Measurements from ENCODE around the gene DNAJA2.

DNAJA2 gene

DNA sequence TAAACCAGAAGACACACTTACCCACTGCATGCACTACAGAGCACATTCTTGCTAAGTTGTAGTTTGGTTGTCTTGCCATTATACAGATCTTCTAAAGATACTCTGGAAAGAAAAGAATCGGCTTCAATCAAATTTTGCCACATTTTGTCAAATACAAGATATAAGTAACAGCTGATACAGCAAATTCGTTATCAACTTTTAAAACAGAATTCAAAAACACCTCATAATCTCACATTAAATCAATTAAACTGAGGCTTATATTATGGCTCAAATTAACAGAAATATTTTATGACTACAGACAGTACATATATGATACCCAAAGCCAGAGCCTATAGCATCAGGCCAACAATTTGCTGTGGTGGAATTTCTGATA is 5.4 kb downstream of the DNAJA2 start:
- Histone ChIP-seq H3K4me1 (peaks cover 0 to 31% (median 15%) of the 10 kb centered on the region in 4 donors), H3K27ac (no peak overlapping the region), H3K4me3 (no peak overlapping the region), H3K36me3 (peaks cover 57 to 70% (median 66%) of the 10 kb centered on the region in 3 donors), H3K9me3 (no peaks in the 10 kb centered on the region), H3K27me3 (no peaks in the 10 kb centered on the region)
- DNase-seq = no peak
- TF ChIP-seq, protein P1, sequence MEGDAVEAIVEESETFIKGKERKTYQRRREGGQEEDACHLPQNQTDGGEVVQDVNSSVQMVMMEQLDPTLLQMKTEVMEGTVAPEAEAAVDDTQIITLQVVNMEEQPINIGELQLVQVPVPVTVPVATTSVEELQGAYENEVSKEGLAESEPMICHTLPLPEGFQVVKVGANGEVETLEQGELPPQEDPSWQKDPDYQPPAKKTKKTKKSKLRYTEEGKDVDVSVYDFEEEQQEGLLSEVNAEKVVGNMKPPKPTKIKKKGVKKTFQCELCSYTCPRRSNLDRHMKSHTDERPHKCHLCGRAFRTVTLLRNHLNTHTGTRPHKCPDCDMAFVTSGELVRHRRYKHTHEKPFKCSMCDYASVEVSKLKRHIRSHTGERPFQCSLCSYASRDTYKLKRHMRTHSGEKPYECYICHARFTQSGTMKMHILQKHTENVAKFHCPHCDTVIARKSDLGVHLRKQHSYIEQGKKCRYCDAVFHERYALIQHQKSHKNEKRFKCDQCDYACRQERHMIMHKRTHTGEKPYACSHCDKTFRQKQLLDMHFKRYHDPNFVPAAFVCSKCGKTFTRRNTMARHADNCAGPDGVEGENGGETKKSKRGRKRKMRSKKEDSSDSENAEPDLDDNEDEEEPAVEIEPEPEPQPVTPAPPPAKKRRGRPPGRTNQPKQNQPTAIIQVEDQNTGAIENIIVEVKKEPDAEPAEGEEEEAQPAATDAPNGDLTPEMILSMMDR (IDR thresholded peaks at IDR 0.05) = no peak
- intact Hi-C loops (cut with DNase I; ENCODE audit: low total_unique reads) = no loop called here

DNA sequence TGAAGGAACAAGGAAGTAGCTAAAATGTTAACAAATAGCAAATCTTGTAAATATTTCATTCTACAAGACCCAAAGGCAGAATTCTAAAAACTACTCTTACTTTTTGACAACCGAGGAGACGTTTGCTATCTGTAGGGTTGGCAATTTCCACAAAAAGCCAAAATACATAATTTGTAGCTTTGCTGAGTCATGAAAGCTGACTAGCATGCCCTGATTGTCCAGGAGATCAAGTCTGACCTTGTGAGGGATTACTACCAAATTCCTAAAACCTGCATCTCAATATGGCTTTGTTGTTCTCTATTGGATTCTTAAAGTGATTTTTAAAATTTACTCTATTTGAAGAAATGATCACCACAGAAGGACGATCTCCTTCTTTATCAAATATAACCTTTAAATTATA is 10.8 kb downstream of the DNAJA2 start:
- Histone ChIP-seq H3K4me1 (peaks cover 0 to 8% (median 0%) of the 10 kb centered on the region in 4 donors), H3K4me3 (no peak overlapping the region), H3K27ac (no peak overlapping the region), H3K9me3 (no peaks in the 10 kb centered on the region), H3K27me3 (no peaks in the 10 kb centered on the region), H3K36me3 (peaks cover 83 to 100% (median 99%) of the 10 kb centered on the region in 3 donors)
- TF ChIP-seq, protein P1 (IDR thresholded peaks at IDR 0.05) = no peak
- DNase-seq = no peak
- intact Hi-C loops (cut with DNase I; ENCODE audit: low total_unique reads) = no loop called here

DNA sequence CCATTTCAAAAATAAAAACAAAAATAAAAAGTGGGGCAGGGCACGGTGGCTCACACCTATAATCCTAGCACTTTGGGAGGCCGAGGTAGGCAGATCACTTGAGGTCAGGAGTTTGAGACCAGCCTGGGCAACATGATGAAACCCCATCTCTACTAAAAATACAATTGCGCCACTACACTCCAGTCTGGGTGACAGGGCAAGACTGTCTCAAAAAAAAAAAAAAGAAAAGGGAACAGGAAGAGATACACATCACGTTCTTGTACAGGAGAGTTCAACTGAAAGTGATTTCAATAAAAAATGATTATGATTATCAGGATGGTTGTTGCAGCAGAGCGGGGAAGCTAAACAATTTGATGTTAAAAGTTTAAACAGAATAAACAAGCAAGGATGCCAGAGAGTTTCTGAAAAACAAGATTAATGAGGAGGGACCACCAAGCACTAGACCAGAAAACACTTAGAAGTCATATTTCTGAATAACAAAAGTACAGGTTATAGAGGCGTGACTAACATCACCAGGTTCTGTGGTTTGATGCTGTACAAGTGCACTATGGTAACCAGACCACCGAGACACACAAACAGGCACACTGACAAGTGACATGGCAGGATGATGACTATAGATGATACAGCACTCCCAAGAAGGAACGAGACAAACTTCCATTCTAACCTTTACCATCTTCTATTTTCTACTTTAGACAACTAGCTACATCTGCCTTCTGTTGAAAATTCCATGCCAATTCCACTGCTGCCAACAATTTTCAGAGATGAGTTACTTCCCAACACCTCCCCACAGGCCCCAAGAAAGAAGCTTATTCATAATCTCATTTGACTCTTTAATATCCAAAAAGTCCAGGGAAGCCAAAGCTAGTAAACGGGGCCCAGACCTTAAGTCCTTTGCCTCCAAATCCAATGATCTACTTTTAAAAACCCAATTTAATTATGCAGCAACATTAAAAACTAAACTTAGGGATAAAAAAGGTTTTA is 11.8 kb downstream of the DNAJA2 start:
- no peaks in the 10 kb centered on the region for H3K9me3 ChIP-seq
- intact Hi-C loops (cut with DNase I; ENCODE audit: low total_unique reads) = no loop called here
- no peak overlapping the region for H3K27ac ChIP-seq
- no peaks in the 10 kb centered on the region for H3K27me3 ChIP-seq
- no peak overlapping the region for H3K4me3 ChIP-seq
- H3K36me3 ChIP-seq = peaks cover 83 to 100% (median 99%) of the 10 kb centered on the region in 3 donors
- no peak for DNase-seq
- TF ChIP-seq, protein P1 (IDR thresholded peaks at IDR 0.05) = no peak
- peaks cover 0 to 8% (median 0%) of the 10 kb centered on the region in 4 donors for H3K4me1 ChIP-seq

DNA sequence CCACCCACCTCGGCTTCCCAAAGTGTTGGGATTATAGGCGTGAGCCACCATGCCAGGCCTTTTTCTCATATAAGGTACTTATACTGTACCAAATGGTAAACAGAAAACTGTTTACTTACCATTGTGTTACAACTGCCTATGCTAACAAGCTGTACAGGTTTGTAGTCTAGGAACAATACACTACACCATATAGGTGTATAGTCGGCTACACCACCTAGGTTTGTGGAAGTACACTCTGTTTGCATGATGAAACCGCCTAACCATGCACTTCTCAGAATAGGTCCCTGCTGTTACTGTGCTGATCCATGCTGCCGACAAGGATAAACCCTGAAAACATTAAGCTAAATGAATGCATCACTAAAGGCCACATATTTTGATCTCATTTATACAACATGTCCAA is 18.9 kb downstream of the DNAJA2 start:
- TF ChIP-seq, protein P1 (IDR thresholded peaks at IDR 0.05) = no peak

DNA sequence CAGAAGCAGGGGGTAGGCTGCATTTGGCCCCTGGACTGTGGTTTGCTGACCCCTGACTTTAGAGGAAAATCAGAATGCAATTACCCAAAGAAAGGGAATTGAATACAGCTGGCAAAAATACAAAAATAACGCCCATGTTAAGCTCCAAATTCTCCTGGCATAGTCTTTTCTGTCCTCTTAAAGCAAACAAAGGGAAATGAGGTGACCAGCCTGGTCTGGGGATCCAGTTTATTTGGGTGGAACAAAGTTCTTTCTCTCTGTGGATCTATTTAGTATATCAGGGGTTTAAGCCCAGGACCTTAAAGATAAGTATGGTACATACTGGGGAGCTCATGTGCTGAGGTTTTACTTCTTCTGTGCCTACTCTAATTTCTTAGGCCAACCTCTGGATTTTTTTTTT is 23.5 kb downstream of the DNAJA2 start:
- TF ChIP-seq, protein P1 (IDR thresholded peaks at IDR 0.05) = no peak
- H3K9me3 ChIP-seq = no peaks in the 10 kb centered on the region
- intact Hi-C loops (cut with DNase I; ENCODE audit: low total_unique reads) = no loop called here

More for the DNA sequence above, 18.9 kb downstream of the DNAJA2 start:
- DNase-seq = no peak
- H3K9me3 ChIP-seq = no peaks in the 10 kb centered on the region
- H3K4me3 ChIP-seq = no peak overlapping the region
- H3K36me3 ChIP-seq = peaks cover 47 to 57% (median 55%) of the 10 kb centered on the region in 3 donors
- H3K27me3 ChIP-seq = no peaks in the 10 kb centered on the region
- no peaks in the 10 kb centered on the region for H3K4me1 ChIP-seq
- intact Hi-C loops (cut with DNase I; ENCODE audit: low total_unique reads) = no loop called here
- H3K27ac ChIP-seq = no peak overlapping the region

More for the DNA sequence above, 23.5 kb downstream of the DNAJA2 start:
- no peak overlapping the region for H3K27ac ChIP-seq
- H3K27me3 ChIP-seq = no peaks in the 10 kb centered on the region
- no peak for DNase-seq
- no peak overlapping the region for H3K4me3 ChIP-seq
- no peaks in the 10 kb centered on the region for H3K4me1 ChIP-seq
- H3K36me3 ChIP-seq = peaks cover 7 to 11% (median 11%) of the 10 kb centered on the region in 3 donors

Data from tibial artery (tissue), 4 donors.